ENCODE measurements around the gene IRF6. TPM values are rescaled to one million over a fixed set of nuclear protein-coding genes. Genes with fewer than 3 reads are reported as not detected.

IRF6 gene
- 144 and 195 TPM in 2 replicates for total RNA-seq

DNA sequence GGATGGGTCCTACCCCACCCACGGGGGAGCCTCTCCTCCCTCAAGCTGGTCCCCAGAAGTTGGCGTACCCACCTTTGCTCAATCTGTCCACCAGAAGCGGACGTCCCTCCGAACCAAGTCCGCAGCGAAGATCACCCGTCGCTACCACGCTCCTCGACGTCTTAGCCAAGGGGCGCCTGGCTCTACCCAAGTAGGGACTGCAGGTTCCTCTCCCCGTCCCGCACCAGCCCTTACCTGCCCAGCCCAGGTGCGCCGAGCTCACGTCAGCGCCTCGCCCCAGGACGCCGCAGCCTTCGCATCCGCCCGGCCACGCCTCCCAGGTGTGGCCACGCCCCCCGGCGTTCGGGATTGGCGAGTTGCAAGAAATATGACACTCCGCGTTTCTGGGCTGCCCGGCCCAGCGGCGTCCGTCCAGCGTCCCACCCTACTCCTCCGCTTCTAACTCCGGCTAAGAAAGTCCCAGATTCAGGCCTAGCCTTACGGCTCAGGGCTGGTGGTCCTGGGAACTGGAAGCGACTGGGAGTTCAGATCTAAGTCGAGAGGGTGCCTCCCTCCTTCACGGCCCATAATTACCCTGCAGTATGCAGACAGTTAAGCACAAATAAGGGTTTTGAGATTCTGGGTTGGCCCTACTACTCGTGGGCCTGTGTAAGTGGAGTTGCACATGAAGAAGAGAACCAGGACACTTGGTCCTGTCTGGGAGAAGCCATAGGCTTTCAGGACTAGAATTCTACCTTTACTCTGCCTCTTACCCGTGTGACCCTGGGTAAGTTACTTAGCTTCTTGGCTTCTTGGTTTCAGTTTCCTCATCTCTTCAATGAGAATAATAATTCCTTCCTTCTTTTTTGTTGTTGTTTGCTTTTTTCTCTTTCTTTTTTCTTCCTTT lies at the start of gene IRF6:
Gene IRF6, minus strand, starts transcription at position 268 of the 886 bp plus-strand sequence. CDS start 4,729 bp downstream, outside the sequence.

DNA sequence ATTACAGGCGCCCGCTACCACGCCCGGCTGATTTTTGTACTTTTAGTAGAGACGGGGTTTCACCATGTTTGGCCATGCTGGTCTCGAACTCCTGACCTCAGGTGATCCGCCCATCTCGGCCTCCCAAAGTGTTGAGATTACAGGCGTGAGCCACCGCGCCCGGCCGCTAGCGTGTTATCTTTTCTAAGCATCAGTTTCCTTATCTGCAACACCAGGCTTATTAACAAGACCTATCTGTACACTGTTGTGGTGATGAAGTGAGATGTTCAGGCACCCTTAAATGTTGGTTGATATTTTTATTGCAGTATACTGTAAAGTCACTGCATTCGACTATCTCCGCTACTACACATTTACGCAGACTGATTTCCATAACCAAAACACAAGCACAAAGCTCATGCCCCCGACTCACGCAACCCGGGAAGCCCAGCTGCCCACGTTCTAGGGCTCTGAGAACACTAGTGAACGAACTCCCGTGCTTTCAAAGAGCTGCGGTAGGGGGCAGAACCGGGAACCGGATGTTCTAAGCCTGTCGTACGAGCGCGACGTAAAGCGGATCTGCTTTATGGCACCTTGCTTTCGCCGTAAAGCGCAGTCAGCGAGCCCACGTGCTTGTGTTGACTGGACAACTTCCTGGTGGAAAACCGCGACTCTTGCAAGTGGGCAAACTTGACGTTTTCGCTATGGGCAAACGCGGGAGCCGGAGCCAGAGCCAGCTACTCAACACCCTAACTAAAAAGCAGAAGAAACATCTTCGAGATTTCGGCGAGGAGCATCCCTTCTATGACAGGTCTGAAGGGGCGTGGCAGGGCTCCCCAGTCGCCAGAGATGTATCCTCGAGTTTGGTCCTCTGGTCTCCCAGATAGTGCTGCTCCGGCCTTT lies 21.7 kb upstream of the IRF6 start, which contains the start of gene UTP25:
Gene UTP25, plus strand, starts transcription at position 589 of the 879 bp plus-strand sequence. Its CDS starts 92 bp downstream, at position 681.

DNA sequence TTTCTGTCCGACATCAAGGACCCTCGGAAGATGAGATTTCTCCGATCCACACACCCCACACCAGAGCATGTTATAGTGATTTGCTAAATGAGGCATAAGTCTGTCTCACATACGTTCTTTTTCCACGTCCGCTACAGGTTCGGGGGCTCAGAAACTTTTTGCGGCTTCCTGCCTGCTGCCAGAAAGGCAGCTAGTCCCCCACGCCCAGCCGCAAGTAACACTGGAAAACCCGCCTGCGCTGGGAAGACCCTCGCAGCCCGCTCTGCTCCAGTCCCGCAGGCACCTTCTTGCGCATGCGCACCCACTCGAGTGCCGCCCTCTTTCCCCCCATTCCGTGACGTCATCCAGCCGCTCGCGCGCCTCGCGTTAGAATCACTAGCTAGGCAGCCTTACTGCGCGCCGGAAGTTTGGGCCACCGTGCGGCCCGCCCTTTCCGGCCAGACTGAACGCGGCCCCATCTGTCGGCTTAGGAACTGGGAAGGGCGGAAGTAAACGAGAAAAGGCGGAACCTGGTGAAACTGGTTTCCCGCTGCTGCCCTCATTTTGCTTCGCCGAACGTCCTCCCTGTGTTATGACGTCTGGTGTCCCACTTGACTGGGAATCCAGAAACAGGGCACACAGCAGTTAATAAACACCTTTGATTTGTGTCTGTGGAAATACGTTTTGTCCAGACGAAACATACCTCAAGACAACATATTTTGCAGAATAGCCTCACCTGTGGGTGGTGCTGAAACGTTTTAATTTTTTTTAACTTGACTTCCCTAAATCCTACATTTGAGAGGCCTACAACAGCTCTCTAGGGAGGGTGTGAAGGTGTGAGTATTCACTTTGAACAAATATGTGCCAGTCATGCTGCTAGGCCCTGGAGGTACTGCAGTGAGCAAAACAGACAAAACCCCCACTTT lies 21.4 kb downstream of the IRF6 start, which contains the start of gene C1orf74:
Gene C1orf74, minus strand, starts transcription at position 295 of the 905 bp plus-strand sequence. CDS start 925 bp downstream, outside the sequence.

DNA sequence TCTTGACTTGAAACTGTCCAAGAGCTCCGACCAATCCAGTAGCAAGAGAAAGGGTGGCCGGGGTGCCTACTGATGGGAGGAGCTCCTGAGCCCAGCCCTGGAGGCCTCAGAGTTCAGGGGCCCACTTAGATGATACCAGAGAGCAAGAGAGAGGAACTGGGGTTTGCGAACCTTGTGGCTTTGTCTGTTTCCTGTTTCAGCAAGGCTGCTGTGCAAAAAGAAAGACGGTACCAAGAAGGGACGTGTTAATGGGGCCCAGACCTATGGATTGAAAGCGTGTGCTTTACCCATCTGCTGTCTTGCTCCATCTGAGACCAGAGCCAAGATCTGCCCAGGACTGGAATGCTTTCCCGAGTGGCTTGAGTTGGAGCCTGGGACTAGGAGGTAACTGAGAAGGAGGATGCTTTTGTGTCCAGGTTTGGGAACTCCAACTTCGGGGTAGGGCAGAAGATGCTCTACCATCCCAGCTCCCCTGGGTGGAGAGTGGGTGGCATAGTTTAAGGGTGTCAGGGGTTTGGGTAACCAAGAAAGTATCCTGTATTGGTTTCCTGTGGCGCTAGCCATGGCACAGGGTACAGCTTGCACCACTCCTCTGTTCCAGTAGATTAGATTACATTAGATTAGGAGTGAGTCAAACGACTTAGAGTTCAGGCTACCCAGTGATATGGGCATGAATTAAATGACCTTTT lies 49.9 kb downstream of the IRF6 start, which contains the start of gene TRAF3IP3:
Gene TRAF3IP3, plus strand, starts transcription at position 128 of the 689 bp plus-strand sequence. CDS start 3,987 bp downstream, outside the sequence.

Other genes starting within 250 kb of the IRF6 start
- not detected in 2 replicates for gene CAMK1G, start 222.4 kb downstream of the IRF6 start, total RNA-seq
- 652 and 749 TPM in 2 replicates for gene LAMB3, start 153.7 kb downstream of the IRF6 start, total RNA-seq
- 57.3 and 105 TPM in 2 replicates for gene G0S2, start 130.7 kb downstream of the IRF6 start, total RNA-seq
- 0.79 and 1.6 TPM in 2 replicates for gene HSD11B1, start 101.3 kb downstream of the IRF6 start, total RNA-seq
- gene TRAF3IP3, start 50.1 kb downstream of the IRF6 start, total RNA-seq, result not detected in 2 replicates
- gene C1orf74, start 21.6 kb downstream of the IRF6 start, total RNA-seq, result 10.8 and 13.6 TPM in 2 replicates
- gene UTP25, start 21.8 kb upstream of the IRF6 start, total RNA-seq, result 3.1 and 4.9 TPM in 2 replicates
- not detected in 2 replicates for gene SYT14, start 132.1 kb upstream of the IRF6 start, total RNA-seq

Measured in airway epithelial cell (primary cell).